H9 (cell line): Measurements from ENCODE around the gene KSR1. TPM values are rescaled to one million over a fixed set of nuclear protein-coding genes. Genes with fewer than 3 reads are reported as not detected.

Experiments used
- DNase-seq: peaks from one replicate; pipeline ENCODE4 v3.0.0-alpha.2; 2017
- H2AFZ ChIP-seq: one replicate; pipeline ENCODE4 v1.6.1; 2013; ENCODE audit warnings: mild to moderate bottlenecking, low read length, control low read depth, moderate library complexity
- H2AK5ac ChIP-seq: 2 replicates; pipeline ENCODE4 v1.6.1; 2013; ENCODE audit warnings: low read length, control low read depth, mixed read lengths; ENCODE audit not compliant: insufficient read length
- H2BK120ac ChIP-seq: one replicate; pipeline ENCODE4 v1.6.1; 2013; ENCODE audit warnings: low read depth, mild to moderate bottlenecking, low read length, control low read depth, inconsistent platforms; ENCODE audit not compliant: poor library complexity, severe bottlenecking
- H2BK12ac ChIP-seq: 2 replicates; pipeline ENCODE4 v1.6.1; 2013; ENCODE audit warnings: low read length, control low read depth, mixed read lengths, low read depth; ENCODE audit not compliant: insufficient read length
- H2BK15ac ChIP-seq: 2 replicates; pipeline ENCODE4 v1.6.1; 2013; ENCODE audit warnings: low read depth, low read length, control low read depth
- H2BK20ac ChIP-seq: one replicate; pipeline ENCODE4 v1.6.1; 2013; ENCODE audit warnings: low read depth, mild to moderate bottlenecking, low read length, control low read depth, inconsistent platforms; ENCODE audit not compliant: poor library complexity, severe bottlenecking
- H2BK5ac ChIP-seq: 2 replicates; pipeline ENCODE4 v1.6.1; 2013; ENCODE audit warnings: low read length, control low read depth, mixed read lengths; ENCODE audit not compliant: insufficient read length
- H3K14ac ChIP-seq: 2 replicates; pipeline ENCODE4 v1.6.1; 2013; ENCODE audit warnings: low read length, control low read depth; ENCODE audit not compliant: insufficient read depth
- H3K18ac ChIP-seq: 2 replicates; pipeline ENCODE4 v1.6.1; 2013; ENCODE audit warnings: low read depth, mild to moderate bottlenecking, mixed read lengths, low read length, control low read depth; ENCODE audit not compliant: insufficient read length
- H3K23ac ChIP-seq: 2 replicates; pipeline ENCODE4 v1.6.1; 2013; ENCODE audit warnings: low read length, control low read depth, mixed read lengths, low read depth; ENCODE audit not compliant: insufficient read length
- H3K23me2 ChIP-seq: 2 replicates; pipeline ENCODE4 v1.6.1; 2013; ENCODE audit warnings: low read depth, mild to moderate bottlenecking, mixed read lengths, low read length, control low read depth; ENCODE audit not compliant: insufficient read length, poor library complexity, severe bottlenecking
- H3K27ac ChIP-seq: 2 replicates; pipeline ENCODE4 v1.5.1; 2013; ENCODE audit warnings: low read length, control low read depth, mixed read lengths, low read depth; ENCODE audit not compliant: insufficient read length
- H3K27me3 ChIP-seq: 2 replicates; pipeline ENCODE4 v1.6.1; 2013; ENCODE audit warnings: low read length, control low read depth, inconsistent platforms; ENCODE audit not compliant: insufficient read depth
- H3K4ac ChIP-seq: 2 replicates; pipeline ENCODE4 v1.6.1; 2013; ENCODE audit warnings: low read depth, mild to moderate bottlenecking, control low read depth, inconsistent platforms, low read length, moderate library complexity
- H3K4me1 ChIP-seq: 2 replicates; pipeline ENCODE4 v1.6.1; 2013; ENCODE audit warnings: low read length, control low read depth, inconsistent platforms; ENCODE audit not compliant: insufficient read depth
- H3K4me2 ChIP-seq: 2 replicates; pipeline ENCODE4 v1.6.1; 2013; ENCODE audit warnings: low read length, control low read depth, mixed read lengths; ENCODE audit not compliant: insufficient read length, insufficient read depth
- H3K56ac ChIP-seq: 2 replicates; pipeline ENCODE4 v1.6.1; 2013; ENCODE audit warnings: low read depth, mild to moderate bottlenecking, mixed read lengths, low read length, control low read depth; ENCODE audit not compliant: insufficient read length
- H3K79me1 ChIP-seq: 2 replicates; pipeline ENCODE4 v1.6.1; 2013; ENCODE audit warnings: low read depth, mild to moderate bottlenecking, moderate library complexity, low read length, control low read depth, inconsistent platforms; ENCODE audit not compliant: insufficient read depth, poor library complexity, severe bottlenecking
- H3K79me2 ChIP-seq: 2 replicates; pipeline ENCODE4 v1.6.1; 2013; ENCODE audit warnings: low read length, control low read depth, inconsistent platforms; ENCODE audit not compliant: insufficient read depth
- H3K9ac ChIP-seq: 2 replicates; pipeline ENCODE4 v1.6.1; 2013; ENCODE audit warnings: low read length, control low read depth, mixed read lengths; ENCODE audit not compliant: insufficient read length; ENCODE audit errors: extremely low read depth
- H3K9me3 ChIP-seq: one replicate; pipeline ENCODE4 v1.6.1; 2013; ENCODE audit warnings: low read depth, low read length, inconsistent platforms; ENCODE audit not compliant: control insufficient read depth
- H3T11ph ChIP-seq: one replicate; pipeline ENCODE4 v1.6.1; 2013; ENCODE audit warnings: mild to moderate bottlenecking, low read length, control low read depth, inconsistent platforms
- H4K20me1 ChIP-seq: one replicate; pipeline ENCODE4 v1.6.1; 2013; ENCODE audit not compliant: control insufficient read depth, insufficient read length, insufficient read depth
- H4K5ac ChIP-seq: 2 replicates; pipeline ENCODE4 v1.6.1; 2013; ENCODE audit warnings: low read depth, mild to moderate bottlenecking, mixed read lengths, low read length, control low read depth; ENCODE audit not compliant: insufficient read length
- H4K8ac ChIP-seq: replicated peaks from 2 replicates; pipeline ENCODE4 v1.6.1; 2013; ENCODE audit warnings: low read length, control low read depth, mixed read lengths, low read depth; ENCODE audit not compliant: insufficient read length
- H4K91ac ChIP-seq: 2 replicates; pipeline ENCODE4 v1.6.1; 2013; ENCODE audit warnings: low read depth, mild to moderate bottlenecking, moderate library complexity, mixed read lengths, low read length, control low read depth; ENCODE audit not compliant: insufficient read length
- H3K27ac Mint-ChIP-seq, 3 experiments: 2 replicates in 2 of 3; 3 replicates in 1 of 3; pipeline ENCODE4 v1.8.0; 2020 to 2021; ENCODE audit warnings: mixed read lengths in 3 of 3, mild to moderate bottlenecking in 1 of 3, moderate library complexity in 1 of 3
- H3K27me3 Mint-ChIP-seq: 2 replicates; pipeline ENCODE4 v1.8.0; 2021; ENCODE audit warnings: low read depth, mild to moderate bottlenecking, moderate library complexity, mixed read lengths
- H3K36me3 Mint-ChIP-seq, 3 experiments: 2 replicates in 2 of 3; 3 replicates in 1 of 3; pipeline ENCODE4 v1.8.0; 2020 to 2021; ENCODE audit warnings: low read depth in 3 of 3, mixed read lengths in 3 of 3; ENCODE audit not compliant: insufficient read depth in 1 of 3
- H3K4me1 Mint-ChIP-seq, 2 experiments: 2 replicates each; pipeline ENCODE4 v1.8.0; 2020; ENCODE audit warnings: mixed read lengths in 2 of 2
- H3K4me3 Mint-ChIP-seq, 2 experiments: 2 replicates in 1 of 2; 3 replicates in 1 of 2; pipeline ENCODE4 v1.8.0; 2020 to 2021; ENCODE audit warnings: mild to moderate bottlenecking in 2 of 2, mixed read lengths in 2 of 2, moderate library complexity in 1 of 2
- H3K9me3 Mint-ChIP-seq, 2 experiments: 2 replicates in 1 of 2; 3 replicates in 1 of 2; pipeline ENCODE4 v1.8.0; 2020; ENCODE audit warnings: mild to moderate bottlenecking in 2 of 2, mixed read lengths in 2 of 2, moderate library complexity in 1 of 2
- WGBS: extraction: QIAGEN DNeasy Blood & Tissue Kit; methylation state at CpG from one replicate; pipeline ENCODE4 v1.1.7; 2013; ENCODE audit warnings: missing lambda C conversion rate, low lambda C conversion rate, mixed read lengths; ENCODE audit not compliant: insufficient read length; ENCODE audit errors: extremely low coverage; 5-methylcytosine and 5-hydroxymethylcytosine counted together
- total RNA-seq: library from RNA; stranded (reverse); gene quantifications from 2 replicates; pipeline ENCODE4 v1.2.1, GENCODE V29; 2021
- TF ChIP-seq, protein P1 (sequence below): fragments of 200-600 bp; sonication (generic); conservative IDR thresholded peaks from 3 replicates; pipeline ENCODE4 v1.8.0; 2021; ENCODE audit warnings: antibody characterized with exemption, mild to moderate bottlenecking

KSR1 gene
- total RNA-seq, 1 experiment from 2014 or later, result 44.9 TPM

DNA sequence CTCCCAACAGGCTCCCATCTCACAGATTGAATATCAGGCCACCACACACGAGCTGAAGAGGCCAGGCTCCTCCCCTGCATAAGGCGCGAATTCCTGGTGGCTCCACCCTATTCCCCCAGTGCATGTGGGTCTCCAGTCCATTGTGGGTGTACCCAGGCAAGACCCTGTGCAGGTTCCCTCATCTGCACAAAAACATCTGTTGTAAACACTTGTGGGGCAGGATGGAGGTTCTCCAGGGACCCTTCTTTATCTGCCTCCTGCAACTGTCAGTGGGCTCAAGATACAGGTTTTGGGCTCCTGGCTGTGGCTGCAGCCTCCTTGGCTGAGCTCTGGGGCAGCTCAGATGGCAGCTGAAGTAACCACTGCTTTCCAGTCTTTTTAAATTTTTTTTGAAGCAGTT, 157.2 kb downstream of the KSR1 start:
- no peak overlapping the region for H3K18ac ChIP-seq
- Mint-ChIP-seq H3K27ac (no peak overlapping the region), H3K36me3 (peaks cover 2 to 59% (median 40%) of the 10 kb centered on the region in 3 experiments; a peak in 5 of 7 replicates), H3K4me3 (no peak overlapping the region), H3K27me3 (no peaks in the 10 kb centered on the region), H3K9me3 (no peaks in the 10 kb centered on the region), H3K4me1 (no peaks in the 10 kb centered on the region)
- H3K79me1 ChIP-seq, result no peaks in the 10 kb centered on the region
- H2AK5ac ChIP-seq, result no peak overlapping the region
- no peaks in the 10 kb centered on the region for H3K27me3 ChIP-seq
- DNase-seq, result no peak
- no peaks in the 10 kb centered on the region for H3K23me2 ChIP-seq
- no peak overlapping the region for H3K27ac ChIP-seq
- TF ChIP-seq, protein P1, sequence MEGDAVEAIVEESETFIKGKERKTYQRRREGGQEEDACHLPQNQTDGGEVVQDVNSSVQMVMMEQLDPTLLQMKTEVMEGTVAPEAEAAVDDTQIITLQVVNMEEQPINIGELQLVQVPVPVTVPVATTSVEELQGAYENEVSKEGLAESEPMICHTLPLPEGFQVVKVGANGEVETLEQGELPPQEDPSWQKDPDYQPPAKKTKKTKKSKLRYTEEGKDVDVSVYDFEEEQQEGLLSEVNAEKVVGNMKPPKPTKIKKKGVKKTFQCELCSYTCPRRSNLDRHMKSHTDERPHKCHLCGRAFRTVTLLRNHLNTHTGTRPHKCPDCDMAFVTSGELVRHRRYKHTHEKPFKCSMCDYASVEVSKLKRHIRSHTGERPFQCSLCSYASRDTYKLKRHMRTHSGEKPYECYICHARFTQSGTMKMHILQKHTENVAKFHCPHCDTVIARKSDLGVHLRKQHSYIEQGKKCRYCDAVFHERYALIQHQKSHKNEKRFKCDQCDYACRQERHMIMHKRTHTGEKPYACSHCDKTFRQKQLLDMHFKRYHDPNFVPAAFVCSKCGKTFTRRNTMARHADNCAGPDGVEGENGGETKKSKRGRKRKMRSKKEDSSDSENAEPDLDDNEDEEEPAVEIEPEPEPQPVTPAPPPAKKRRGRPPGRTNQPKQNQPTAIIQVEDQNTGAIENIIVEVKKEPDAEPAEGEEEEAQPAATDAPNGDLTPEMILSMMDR, result no peak
- no CpG with 5 or more reads among the region's 3 CpGs for WGBS
- H2BK20ac ChIP-seq, result no peak overlapping the region
- no peak overlapping the region for H2BK15ac ChIP-seq
- no peak overlapping the region for H4K5ac ChIP-seq
- H4K91ac ChIP-seq, result no peak overlapping the region
- no peak overlapping the region for H3K14ac ChIP-seq
- no peaks in the 10 kb centered on the region for H3K4me1 ChIP-seq
- no peaks in the 10 kb centered on the region for H3K9me3 ChIP-seq
- no peaks in the 10 kb centered on the region for H3K79me2 ChIP-seq
- no peak overlapping the region for H3K56ac ChIP-seq
- H2BK120ac ChIP-seq, result no peak overlapping the region
- H3K4ac ChIP-seq, result no peak overlapping the region
- no peak overlapping the region for H3K23ac ChIP-seq
- H2BK12ac ChIP-seq, result no peak overlapping the region
- H2AFZ ChIP-seq, result no peak overlapping the region
- no peak overlapping the region for H3K4me2 ChIP-seq
- no peaks in the 10 kb centered on the region for H4K20me1 ChIP-seq
- H3T11ph ChIP-seq, result no peak overlapping the region
- no peak overlapping the region for H3K9ac ChIP-seq
- H2BK5ac ChIP-seq, result no peak overlapping the region
- no peak overlapping the region for H4K8ac ChIP-seq
